OCI-M2 (cell line): ENCODE data around the gene KRTAP29-1.
"Not testable (repeated sequence)": the region's sequence is repeated elsewhere in the genome, so short reads cannot be mapped to it uniquely, and the experiment has no call there.

Experiments used
- DNase-seq: peaks from one replicate; lab custom pipeline; 2025; ENCODE audit not compliant: unreplicated experiment; lab: John Stamatoyannopoulos, UW

Gene KRTAP29-1, protein sequence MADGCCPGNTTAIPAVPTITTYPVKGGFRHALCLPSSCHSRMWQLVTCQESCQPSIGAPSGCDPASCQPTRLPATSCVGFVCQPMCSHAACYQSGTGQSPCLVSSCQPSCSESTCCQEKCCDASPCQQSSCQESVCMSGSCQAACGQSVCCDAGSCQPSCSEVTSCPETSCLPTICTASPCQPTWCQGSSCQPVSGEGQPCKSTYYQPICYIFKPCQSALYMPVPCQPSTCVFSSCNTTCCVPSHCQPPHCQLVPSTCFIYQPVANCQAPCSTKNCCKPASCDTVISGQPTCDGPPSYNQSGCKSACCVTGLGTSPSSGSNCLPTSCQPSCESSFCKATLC

DNA sequence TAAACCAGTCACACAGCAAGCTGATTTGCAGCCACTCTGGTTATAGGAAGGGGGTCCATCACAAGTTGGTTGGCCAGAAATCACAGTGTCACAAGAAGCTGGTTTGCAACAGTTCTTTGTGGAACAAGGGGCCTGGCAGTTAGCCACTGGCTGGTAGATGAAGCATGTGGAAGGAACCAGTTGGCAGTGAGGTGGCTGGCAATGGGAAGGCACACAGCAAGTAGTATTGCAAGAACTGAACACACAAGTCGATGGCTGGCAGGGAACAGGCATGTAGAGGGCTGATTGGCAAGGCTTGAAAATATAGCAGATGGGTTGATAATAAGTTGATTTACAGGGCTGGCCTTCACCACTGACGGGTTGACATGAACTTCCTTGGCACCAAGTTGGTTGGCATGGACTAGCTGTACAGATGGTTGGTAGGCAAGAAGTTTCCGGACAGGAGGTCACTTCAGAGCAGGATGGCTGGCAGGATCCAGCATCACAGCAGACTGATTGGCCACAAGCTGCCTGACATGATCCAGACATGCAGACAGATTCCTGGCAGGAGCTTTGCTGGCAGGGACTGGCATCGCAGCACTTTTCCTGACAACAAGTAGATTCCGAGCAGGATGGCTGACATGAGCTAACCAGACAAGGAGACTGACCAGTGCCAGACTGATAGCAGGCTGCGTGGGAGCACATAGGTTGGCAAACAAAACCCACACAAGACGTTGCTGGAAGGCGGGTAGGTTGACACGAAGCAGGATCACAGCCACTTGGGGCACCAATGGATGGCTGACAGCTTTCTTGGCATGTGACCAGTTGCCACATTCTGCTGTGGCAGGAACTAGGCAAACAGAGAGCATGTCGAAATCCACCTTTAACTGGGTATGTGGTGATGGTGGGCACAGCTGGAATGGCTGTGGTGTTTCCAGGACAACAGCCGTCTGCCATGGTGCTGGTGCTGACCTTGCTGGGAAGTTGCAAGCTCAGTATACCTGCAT, at the start of gene KRTAP29-1:
Gene KRTAP29-1 (minus strand): TSS at position 936 of the 986 bp plus-strand sequence. CDS start 0 bp downstream, at position 936.
- no peak for DNase-seq

DNA sequence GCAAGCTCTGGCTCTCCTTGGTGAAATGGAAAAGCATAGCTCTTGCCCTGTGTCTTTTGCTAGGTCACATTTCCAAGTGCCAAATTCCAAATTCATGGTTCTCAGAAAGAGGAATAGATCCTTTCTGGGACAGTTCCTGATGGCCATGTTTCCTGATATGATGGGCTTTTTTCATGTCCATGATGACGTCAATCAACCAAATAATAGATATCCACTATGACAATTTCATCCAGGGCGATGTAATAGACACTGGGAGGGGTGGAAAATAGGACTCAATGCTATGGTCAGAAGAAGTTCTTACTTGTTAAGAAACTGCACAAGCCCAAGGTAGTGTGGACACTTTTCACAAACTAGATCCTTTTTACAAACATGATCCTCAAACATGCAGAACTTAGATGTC, 48.5 kb upstream of the KRTAP29-1 start:
- DNase-seq: no peak

DNA sequence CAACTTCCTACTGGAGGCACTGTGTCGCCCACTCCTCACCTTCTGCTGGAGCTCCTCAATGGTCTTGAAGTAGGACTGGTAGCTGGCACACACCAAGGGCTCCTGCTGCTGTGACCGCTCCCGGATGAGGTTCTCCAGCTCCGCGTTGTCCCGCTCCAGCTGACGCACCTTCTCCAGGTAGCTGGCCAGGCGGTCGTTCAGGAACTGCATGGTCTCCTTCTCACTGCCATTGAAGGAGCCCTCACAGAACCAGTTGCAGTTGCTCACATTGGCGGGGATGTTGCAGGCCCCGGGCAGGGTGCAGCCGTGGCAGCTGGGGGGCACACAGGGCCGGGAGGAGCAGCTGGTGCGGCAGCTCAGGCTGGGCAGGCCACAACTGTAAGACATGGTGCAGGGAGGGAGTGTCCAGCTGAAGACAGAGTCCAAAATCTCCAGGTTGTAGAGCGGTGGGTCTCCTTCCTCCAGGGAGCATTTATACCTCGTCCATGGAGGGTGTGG, 47.8 kb upstream of the KRTAP29-1 start, which contains the start of gene KRT33A:
Gene KRT33A (minus strand): TSS at position 448 of the 498 bp plus-strand sequence. CDS start 61 bp downstream, at position 387.
- not testable (repeated sequence) for DNase-seq

DNA sequence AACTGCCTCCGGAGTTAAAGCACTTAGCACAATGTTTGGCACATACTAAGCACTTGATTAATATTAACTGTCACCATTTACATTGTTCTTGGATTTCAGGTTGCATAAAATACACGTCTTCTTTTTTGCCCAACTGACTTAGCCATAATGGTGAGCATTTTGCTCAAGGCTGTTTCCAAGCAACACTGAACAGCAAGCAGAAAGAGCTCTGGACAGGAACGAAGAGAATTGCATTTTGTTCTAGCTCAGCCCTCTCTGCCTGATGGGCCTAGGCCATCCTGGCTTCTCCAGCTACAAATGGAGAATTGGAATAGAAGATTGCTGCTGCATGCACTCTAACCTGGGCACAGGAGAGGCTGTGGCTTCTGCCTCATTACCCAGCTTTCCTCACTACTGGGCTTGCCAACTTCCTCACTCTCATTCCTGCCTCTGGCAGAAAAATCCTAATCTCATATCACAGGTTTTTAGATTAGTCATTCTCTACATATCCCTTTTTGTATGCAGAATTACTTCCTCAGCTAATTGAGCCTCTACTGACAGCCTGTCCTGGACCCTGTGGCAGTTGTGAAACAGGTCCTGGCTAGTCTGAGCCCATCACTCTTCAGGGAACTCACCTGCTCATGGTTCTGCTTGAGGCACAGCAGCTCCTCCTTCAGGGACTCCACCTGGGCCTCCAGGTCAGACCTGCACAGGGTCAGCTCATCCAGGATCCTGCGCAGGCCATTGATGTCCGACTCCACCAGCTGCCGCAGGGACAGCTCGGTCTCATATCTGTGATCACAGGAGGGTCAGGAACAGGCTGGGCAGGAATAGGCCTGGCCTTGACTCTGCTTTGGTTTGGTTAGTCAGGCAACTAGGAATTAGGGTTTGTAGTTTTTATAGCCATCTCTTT, 45.5 kb upstream of the KRTAP29-1 start:
- DNase-seq: no peak

DNA sequence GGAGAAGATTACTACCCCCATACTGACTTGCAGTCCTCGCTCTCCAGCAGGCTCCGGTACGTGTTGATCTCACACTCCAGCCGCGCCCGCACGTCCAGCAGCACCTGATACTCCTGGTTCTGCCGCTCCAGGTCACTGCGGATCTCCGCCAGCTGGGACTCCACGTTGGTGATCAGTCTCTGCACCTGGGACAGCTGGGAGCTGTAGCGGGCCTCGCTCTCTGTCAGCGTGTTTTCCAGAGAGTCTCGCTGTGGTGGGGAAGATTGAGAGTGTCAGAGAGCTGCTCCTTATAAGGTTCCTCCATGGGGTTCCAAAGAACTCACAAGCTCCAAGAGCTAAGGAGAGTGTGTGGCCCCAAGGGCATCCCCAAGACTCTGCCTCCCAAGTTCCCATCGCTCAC, 43.8 kb upstream of the KRTAP29-1 start:
- DNase-seq: not testable (repeated sequence)

DNA sequence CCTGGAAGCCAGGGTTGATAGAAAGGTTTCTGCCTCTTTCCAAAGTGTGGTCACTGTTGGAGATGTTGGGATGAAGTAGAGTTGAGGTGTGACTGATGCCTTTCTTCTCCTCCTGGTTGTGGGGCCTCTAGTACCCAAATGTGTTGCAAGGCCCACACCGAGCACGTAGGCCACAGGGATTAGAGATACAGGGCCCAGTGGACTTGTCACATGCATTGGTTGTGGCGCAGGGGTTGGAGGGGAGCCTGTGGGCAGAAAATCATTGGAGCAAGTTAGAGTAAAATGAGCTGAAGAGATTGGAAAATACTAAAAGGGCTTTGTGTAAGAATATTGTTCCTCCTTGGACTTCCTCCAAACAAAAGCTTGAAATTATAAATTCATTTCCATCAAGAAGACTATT, 43.3 kb upstream of the KRTAP29-1 start:
- DNase-seq: no peak

DNA sequence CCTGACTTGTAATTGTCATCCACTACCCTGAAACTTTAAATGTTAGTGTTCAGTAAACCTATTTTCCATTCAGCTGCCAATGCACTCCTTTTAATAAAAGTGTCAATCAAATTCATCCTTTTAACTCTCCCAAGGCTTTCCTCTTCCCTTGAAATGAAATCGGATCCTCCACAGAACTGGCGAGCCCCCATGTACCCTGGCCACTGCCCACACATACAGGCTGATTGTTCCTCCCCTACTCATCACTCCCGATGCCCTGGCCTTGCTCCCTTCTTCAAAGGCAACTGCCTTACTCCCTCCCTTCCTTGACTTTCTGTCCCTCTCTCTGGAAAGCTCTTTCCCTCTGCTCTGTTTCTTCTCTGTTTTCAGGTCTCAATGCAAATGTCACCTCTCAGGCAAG, 40.4 kb upstream of the KRTAP29-1 start:
- DNase-seq: no peak

DNA sequence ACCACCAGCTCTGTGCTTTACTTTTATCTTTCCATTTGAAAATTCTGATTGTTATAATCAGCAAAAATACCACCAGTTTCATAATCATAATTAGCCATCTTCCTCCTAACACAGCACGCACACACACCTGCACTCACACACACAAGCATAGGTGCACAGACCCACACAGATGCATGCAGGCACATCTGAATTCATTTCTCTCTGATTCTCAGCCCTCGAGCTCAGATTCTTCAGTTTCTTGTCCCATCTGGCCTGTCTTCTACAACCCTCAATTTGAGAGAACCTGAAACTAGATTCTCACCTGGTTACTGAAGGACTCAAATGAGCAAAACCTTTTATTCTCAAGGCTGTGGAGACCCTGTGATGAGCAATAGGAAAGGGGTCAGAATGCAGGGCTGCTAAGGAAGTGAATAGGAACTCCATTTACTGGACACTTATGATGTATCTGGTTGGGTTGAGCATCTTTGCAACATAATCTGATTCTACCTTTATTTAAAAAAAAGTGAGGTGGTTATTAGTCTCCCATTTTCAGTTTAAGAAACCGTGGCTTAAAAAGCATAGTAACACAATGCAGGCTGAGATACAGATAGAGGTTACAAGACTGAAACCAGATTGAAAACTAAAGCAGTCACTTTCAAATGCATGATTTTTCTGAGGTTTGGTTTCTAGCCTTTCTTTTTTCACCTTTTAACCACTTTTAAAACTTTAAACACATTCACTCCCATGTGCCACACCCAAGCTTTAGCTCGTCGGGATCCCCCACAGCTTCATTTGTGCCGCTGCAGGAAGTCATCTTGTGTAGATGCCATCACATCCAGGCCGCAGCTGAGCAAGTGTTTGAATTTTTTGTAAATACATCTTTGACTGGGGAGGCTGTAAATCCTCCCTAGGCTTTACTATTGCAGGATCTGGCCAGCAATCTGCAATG, 38.5 kb upstream of the KRTAP29-1 start:
- no peak for DNase-seq

DNA sequence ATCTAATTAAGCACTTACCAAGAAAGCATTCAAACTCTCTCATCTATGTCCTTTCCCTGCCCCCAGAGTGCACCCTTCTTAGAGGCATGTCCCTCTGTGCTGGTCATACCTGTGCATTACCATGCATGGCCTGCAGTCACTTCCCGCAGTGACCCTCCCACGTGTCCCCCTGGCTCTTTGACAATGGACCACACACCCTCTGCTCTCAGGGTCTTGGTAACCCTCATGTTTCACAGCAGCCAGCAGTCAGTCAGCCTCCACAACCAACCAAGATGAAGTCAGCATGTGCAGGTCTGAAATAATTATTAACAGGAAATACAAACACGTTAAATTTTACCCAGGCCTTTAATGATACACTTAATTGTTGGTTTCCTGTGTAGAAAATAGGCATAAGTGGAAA, 37.8 kb upstream of the KRTAP29-1 start:
- DNase-seq: no peak

DNA sequence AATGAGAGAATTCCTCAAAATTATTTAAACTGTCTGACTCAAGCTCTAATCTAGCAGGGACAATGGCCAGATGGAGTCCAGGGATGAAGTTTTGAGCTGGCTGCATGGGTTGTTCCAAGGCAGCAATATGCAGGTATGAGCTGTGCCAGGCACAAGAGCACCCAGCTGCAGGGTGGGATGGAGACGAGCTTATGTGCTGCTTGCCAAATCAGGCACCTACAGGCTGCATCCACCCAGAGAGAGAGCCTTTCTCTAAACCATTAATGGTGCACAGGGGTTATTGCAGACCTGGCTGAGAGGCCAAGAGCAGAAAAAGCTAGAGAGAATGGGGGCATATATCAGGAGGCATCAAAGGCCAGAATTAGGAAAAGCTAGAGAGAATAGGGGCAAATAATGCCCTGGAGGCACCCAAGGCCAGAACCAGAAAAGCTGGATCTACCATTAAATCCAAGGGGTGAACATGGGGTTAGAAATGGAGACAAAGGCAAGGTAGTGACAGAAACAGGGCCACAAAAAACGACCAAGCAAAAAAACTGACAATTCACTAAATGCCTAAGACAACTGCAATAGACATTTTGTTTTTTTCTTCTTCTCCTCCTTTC, 37.0 kb upstream of the KRTAP29-1 start:
- no peak for DNase-seq

DNA sequence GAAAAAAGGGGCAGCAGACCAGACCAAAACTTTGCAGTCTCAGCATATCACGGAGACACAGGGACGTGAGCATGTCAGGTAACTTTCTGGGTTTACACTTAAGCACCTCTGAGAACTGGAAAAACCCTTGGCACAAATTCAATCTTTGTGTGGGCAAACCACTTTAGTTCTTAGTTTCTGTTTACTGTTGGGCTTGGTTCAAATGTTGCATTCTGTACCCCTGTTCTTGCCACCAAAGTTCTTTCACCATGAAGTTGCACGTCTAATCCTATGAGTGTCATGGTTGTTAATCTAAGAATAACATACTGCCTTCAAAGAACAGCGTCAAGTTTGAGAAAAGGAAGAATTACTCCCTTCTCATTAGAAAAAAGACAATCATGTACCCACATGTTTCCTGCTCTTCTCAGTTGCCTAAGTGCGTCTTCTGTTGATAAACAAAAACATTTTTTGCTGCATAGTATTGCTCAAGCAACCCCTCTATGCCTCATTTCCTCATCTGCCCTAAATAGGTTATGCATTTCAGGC, 36.4 kb upstream of the KRTAP29-1 start:
- DNase-seq: no peak

DNA sequence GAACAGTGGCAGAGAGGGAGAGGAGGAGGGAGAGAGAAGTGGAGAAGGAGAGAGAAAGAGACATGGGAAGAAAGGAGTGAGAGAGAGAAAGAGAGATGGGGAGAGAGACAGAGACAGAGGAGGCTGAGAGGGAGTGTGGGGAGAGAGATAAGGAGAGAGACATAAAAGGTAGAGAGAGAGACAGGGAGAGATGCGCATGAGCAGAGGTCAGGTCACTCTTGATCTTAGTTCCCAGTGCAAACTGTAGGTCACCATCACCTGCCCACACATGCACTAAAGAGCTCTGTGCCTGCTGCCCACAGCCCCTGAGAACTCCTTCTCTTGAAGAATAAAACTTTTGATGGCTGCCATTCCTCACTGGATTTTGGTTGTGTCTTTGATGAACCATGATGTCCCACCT, 33.1 kb upstream of the KRTAP29-1 start:
- no peak for DNase-seq

DNA sequence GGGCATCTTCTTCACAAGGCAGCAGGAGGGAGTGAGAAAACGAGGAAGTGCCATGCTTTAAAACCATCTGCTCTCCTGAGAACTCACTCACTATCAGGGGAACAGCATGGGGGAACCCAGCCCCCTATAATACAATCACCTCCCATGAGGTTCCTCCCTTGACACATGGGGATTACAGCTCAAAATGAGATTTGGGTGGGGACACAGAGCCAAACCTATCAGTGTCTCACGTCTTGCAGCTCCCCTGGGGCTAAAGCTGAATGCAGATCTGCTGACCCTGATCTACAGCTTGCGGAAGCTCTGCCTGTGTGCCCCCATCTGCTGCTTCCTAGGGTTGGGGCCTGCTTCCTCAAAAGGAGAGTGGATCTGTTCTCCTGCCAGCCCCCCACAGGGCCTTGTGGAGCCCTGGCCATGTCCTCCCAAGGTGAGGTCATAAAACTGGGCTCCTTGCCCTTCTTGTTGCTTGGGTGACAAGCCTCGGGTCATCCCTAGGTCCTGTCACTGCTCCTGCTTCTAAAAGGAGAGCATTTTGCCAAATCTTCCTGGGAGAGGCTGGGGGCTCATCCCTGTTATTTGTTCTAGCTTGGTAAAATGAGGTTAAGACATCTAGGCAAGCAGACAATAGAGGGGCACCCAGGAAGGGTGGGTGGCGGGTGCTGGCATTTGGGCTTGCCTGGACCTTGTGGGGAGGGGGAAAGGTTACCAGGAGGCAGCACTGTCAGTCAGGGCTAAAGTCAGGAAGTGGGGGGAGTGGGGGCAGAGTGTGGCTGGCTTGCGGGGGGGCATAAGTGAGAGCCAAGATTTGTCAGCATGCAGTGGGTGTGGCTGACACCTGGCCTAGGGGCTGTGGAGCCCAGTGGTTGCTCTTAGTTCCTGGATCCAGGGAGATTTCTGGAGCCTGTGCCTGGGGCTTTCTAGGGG, 32.0 kb upstream of the KRTAP29-1 start:
- no peak for DNase-seq

DNA sequence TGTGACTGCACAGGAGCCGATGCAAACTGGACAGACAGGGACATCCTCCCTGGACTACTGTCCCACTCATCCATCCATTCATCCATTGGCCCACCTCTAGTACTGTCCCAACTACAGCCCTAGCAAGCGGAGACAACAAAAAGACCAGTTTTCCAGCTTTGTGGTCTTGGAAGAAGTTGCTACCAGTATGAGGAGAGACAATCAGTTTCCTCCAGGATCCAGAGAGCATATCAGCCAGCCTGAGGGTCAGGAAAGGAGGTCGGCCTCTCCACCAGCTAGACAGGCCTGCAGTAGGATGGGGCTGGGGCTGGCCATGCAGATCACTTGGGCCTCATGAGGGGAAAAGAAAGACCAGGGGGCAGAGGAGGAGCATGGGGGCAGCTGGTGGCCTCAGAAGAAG, 31.2 kb upstream of the KRTAP29-1 start:
- no peak for DNase-seq

DNA sequence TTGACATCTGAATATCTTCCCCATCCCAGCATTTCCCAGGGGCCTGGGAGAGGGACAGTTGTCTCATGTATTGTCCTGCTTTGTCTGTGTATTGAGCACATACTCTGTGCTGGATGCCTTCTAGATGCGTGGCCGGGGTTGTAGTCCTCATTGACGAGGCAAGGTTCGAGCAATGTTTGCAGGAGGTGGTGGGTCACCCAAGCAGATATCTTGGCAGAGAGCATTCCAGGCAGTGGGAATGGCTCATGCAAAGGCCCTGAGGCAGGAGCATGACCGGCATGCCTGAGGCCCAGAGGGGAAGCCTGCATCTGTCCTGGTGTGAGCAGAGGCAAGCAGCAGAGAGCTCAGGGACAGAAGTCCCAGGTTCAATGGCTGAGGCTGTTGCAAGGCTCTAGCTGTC, 30.4 kb upstream of the KRTAP29-1 start:
- no peak for DNase-seq

DNA sequence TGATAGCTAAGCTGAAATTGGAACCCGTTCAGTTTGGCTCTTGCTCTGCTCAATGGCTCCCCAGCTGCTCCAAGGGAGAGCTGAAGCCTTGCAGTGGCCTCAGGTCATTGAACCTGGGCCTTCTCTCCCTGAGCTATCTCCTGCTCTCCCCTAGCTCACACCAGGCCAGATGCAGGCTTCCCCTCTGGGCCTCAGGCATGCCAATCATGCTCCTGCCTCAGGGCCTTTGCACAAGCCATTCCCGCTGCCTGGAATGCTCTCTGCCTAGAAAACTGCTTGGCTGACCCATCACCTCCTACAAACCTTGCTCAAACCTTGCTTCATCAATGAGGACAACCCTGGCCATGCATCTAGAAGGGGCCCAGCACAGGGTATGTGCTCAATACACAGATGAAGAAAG, 29.6 kb upstream of the KRTAP29-1 start:
- DNase-seq: no peak

DNA sequence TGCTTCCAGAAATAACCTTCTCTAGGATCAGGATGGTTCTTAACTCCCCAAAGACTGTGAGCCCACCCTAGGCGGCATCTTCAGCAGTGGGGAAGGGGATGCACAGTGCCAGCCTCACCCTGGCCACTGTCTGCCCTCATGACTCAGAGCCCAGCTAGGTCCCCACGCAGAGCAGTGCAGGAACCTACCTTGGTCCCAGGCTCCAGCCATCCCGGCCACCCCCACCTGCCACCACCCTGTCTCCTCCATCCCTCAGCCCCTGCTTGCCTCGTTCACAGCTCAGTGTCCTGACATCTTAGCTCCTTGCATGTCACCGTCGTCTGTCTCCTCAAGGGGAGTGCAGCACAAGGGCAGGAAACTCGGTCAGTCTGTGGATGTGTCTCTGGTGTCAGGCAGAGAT, 29.0 kb upstream of the KRTAP29-1 start:
- DNase-seq: no peak
